Ectodermal cell (in vitro differentiated cells): Measurements from ENCODE around the gene HLA-DPA1.
"Not testable (repeated sequence)": the region's sequence is repeated elsewhere in the genome, so short reads cannot be mapped to it uniquely, and the experiment has no call there.

Experiments used
- H3K27ac ChIP-seq: 2 replicates; pipeline ENCODE4 v1.7.0; 2013; ENCODE audit warnings: mild to moderate bottlenecking, low read depth, low read length; ENCODE audit not compliant: insufficient read depth, poor library complexity, severe bottlenecking
- H3K27me3 ChIP-seq: 2 replicates; pipeline ENCODE4 v1.7.0; 2013; ENCODE audit warnings: mild to moderate bottlenecking, low read length; ENCODE audit not compliant: insufficient read depth, control insufficient read depth, poor library complexity, severe bottlenecking
- H3K36me3 ChIP-seq: one replicate; pipeline ENCODE4 v1.7.0; 2013; ENCODE audit warnings: low read length; ENCODE audit not compliant: control insufficient read depth, insufficient read depth
- H3K4me1 ChIP-seq: one replicate; pipeline ENCODE4 v1.7.0; 2013; ENCODE audit warnings: low read length; ENCODE audit not compliant: control insufficient read depth, insufficient read depth
- H3K4me3 ChIP-seq: 2 replicates; pipeline ENCODE4 v1.7.0; 2013; ENCODE audit warnings: low read depth, low read length, control low read depth; ENCODE audit not compliant: insufficient read depth
- H3K9me3 ChIP-seq: 2 replicates; pipeline ENCODE4 v1.7.0; 2013; ENCODE audit warnings: mild to moderate bottlenecking, low read length, moderate library complexity; ENCODE audit not compliant: control insufficient read depth
- whole genome bisulfite sequencing, 2 experiments: methylation state at CpG; one replicate each; pipeline ENCODE4 v1.1.7; 2013; ENCODE audit warnings: missing lambda C conversion rate in 2 of 2; 5-methylcytosine and 5-hydroxymethylcytosine counted together

The HLA-DPA1 gene

GRCh38 chr6:33108307-33108706 lies 34.9 kb upstream of the HLA-DPA1 start:
- Histone ChIP-seq H3K9me3 (no peaks in the 10 kb centered on the region), H3K27ac (no peak overlapping the region), H3K4me1 (no peaks in the 10 kb centered on the region), H3K4me3 (no peak overlapping the region), H3K36me3 (no peaks in the 10 kb centered on the region), H3K27me3 (peaks cover 18% of the 10 kb centered on the region)
- WGBS, 2 experiments, result 71 to 93% methylated on average over 1 to 2 of the region's 2 CpGs

GRCh38 chr6:33107641-33108040 lies 34.2 kb upstream of the HLA-DPA1 start:
- H3K27me3 ChIP-seq, result peaks cover 18% of the 10 kb centered on the region

GRCh38 chr6:33105916-33106871 lies 32.7 kb upstream of the HLA-DPA1 start:
- no peak overlapping the region for H3K27ac ChIP-seq
- no peaks in the 10 kb centered on the region for H3K9me3 ChIP-seq
- WGBS, 2 experiments, result 74 to 79% methylated on average over 9 of the region's 9 CpGs
- no peaks in the 10 kb centered on the region for H3K36me3 ChIP-seq
- H3K27me3 ChIP-seq, result peaks cover 18% of the 10 kb centered on the region
- H3K4me1 ChIP-seq, result no peaks in the 10 kb centered on the region
- H3K4me3 ChIP-seq, result no peak overlapping the region

More at GRCh38 chr6:33107641-33108040, 34.2 kb upstream of the HLA-DPA1 start:
- Histone ChIP-seq H3K4me3 (no peak overlapping the region), H3K9me3 (no peaks in the 10 kb centered on the region), H3K27ac (no peak overlapping the region), H3K36me3 (no peaks in the 10 kb centered on the region), H3K4me1 (no peaks in the 10 kb centered on the region)
- WGBS, 2 experiments, result 64 to 73% methylated on average over 2 of the region's 2 CpGs

GRCh38 chr6:33105386-33105785 lies 31.9 kb upstream of the HLA-DPA1 start:
- peaks cover 18% of the 10 kb centered on the region for H3K27me3 ChIP-seq
- no peaks in the 10 kb centered on the region for H3K4me1 ChIP-seq
- WGBS, 2 experiments, result 75 to 78% methylated on average over 3 of the region's 3 CpGs
- no peak overlapping the region for H3K4me3 ChIP-seq
- H3K9me3 ChIP-seq, result no peaks in the 10 kb centered on the region
- no peak overlapping the region for H3K27ac ChIP-seq
- H3K36me3 ChIP-seq, result no peaks in the 10 kb centered on the region

GRCh38 chr6:33104887-33105286 lies 31.4 kb upstream of the HLA-DPA1 start:
- Histone ChIP-seq H3K36me3 (no peaks in the 10 kb centered on the region), H3K9me3 (no peaks in the 10 kb centered on the region), H3K4me3 (no peak overlapping the region), H3K27me3 (peaks cover 18% of the 10 kb centered on the region), H3K27ac (no peak overlapping the region), H3K4me1 (no peaks in the 10 kb centered on the region)
- WGBS, 2 experiments, result 88 to 89% methylated on average over 1 of the region's 1 CpG

GRCh38 chr6:33103776-33104175 lies 30.3 kb upstream of the HLA-DPA1 start:
- WGBS, 2 experiments, result 61 to 67% methylated on average over 3 of the region's 3 CpGs
- H3K27me3 ChIP-seq, result peaks cover 12% of the 10 kb centered on the region
- H3K27ac ChIP-seq, result no peak overlapping the region
- H3K4me3 ChIP-seq, result no peak overlapping the region
- no peaks in the 10 kb centered on the region for H3K36me3 ChIP-seq
- H3K4me1 ChIP-seq, result no peaks in the 10 kb centered on the region
- no peaks in the 10 kb centered on the region for H3K9me3 ChIP-seq

GRCh38 chr6:33101121-33101737 lies 27.8 kb upstream of the HLA-DPA1 start:
- H3K4me1 ChIP-seq, H3K27ac ChIP-seq, H3K4me3 ChIP-seq, H3K36me3 ChIP-seq, H3K9me3 ChIP-seq, H3K27me3 ChIP-seq: not testable (repeated sequence)
- 77 to 79% methylated on average over 5 of the region's 5 CpGs for WGBS, 2 experiments

GRCh38 chr6:33095681-33096080 lies 22.2 kb upstream of the HLA-DPA1 start:
- Histone ChIP-seq H3K9me3 (no peaks in the 10 kb centered on the region), H3K4me1 (no peaks in the 10 kb centered on the region), H3K4me3 (no peak overlapping the region), H3K27me3 (no peaks in the 10 kb centered on the region), H3K36me3 (no peaks in the 10 kb centered on the region), H3K27ac (no peak overlapping the region)
- 85 to 100% methylated on average over 1 of the region's 1 CpG for WGBS, 2 experiments

- Histone ChIP-seq H3K36me3 (no peaks in the 10 kb centered on the region), H3K9me3 (no peaks in the 10 kb centered on the region), H3K4me1 (no peaks in the 10 kb centered on the region), H3K27me3 (no peaks in the 10 kb centered on the region), H3K4me3 (no peak overlapping the region), H3K27ac (no peak overlapping the region)
- 77 to 84% methylated on average over 3 of the region's 3 CpGs for WGBS, 2 experiments
These were observed 20.4 kb upstream of the HLA-DPA1 start for GRCh38 chr6:33093855-33094254.

GRCh38 chr6:33092385-33092784 lies 18.9 kb upstream of the HLA-DPA1 start:
- no peak overlapping the region for H3K4me3 ChIP-seq
- no peaks in the 10 kb centered on the region for H3K9me3 ChIP-seq
- H3K4me1 ChIP-seq, result no peaks in the 10 kb centered on the region
- no peak overlapping the region for H3K27ac ChIP-seq
- H3K27me3 ChIP-seq, result no peaks in the 10 kb centered on the region
- no peaks in the 10 kb centered on the region for H3K36me3 ChIP-seq
- WGBS, 2 experiments, result 93 to 94% methylated on average over 3 of the region's 3 CpGs
